Measurements from ENCODE around the gene ADAP1.
"Not testable (repeated sequence)": the region's sequence is repeated elsewhere in the genome, so short reads cannot be mapped to it uniquely, and the experiment has no call there.

The ADAP1 gene

GRCh38 chr7:957418-958220 is 3.1 kb upstream of the ADAP1 start:
- no peak for DNase-seq

- no peak for DNase-seq
These were observed 1.6 kb upstream of the ADAP1 start for GRCh38 chr7:956031-956430.

GRCh38 chr7:953547-954327 is 743 bp downstream of the ADAP1 start:
- DNase-seq, result no peak

- no peak for DNase-seq
These were observed 1.7 kb downstream of the ADAP1 start for GRCh38 chr7:952548-953441.

GRCh38 chr7:951881-952547 is 2.5 kb downstream of the ADAP1 start:
- DNase-seq, result no peak

GRCh38 chr7:949021-949934 is 5.2 kb downstream of the ADAP1 start:
- DNase-seq, result no peak

- no peak for DNase-seq
These were observed 6.9 kb downstream of the ADAP1 start for GRCh38 chr7:947391-948210.

- no peak for DNase-seq
These were observed 8.1 kb downstream of the ADAP1 start for GRCh38 chr7:946256-946996.

- DNase-seq, result no peak
These were observed 8.8 kb downstream of the ADAP1 start for GRCh38 chr7:945556-946255.

- DNase-seq, result no peak
These were observed 9.3 kb downstream of the ADAP1 start for GRCh38 chr7:945147-945555.

- DNase-seq, result no peak
These were observed 9.7 kb downstream of the ADAP1 start for GRCh38 chr7:944744-945143.

- DNase-seq, result not testable (repeated sequence)
These were observed 10.7 kb downstream of the ADAP1 start for GRCh38 chr7:943793-944192.

- DNase-seq, result no peak
These were observed 13.7 kb downstream of the ADAP1 start for GRCh38 chr7:940599-941408.

GRCh38 chr7:939843-940242 is 14.6 kb downstream of the ADAP1 start:
- DNase-seq, result no peak

GRCh38 chr7:938546-939185 is 15.8 kb downstream of the ADAP1 start:
- DNase-seq, result no peak

- no peak for DNase-seq
These were observed 16.5 kb downstream of the ADAP1 start for GRCh38 chr7:937856-938484.

GRCh38 chr7:936386-937054 is 18.0 kb downstream of the ADAP1 start:
- DNase-seq, result no peak
